NCI-H2029 (cell line): ENCODE measurements around the gene ANKRD33B.
A peak's percentile ranks its signal among the peaks of the same experiment; 100 is the strongest.

Experiments
- DNase-seq: peaks from one replicate; lab custom pipeline; 2025; lab: John Stamatoyannopoulos, UW

Gene ANKRD33B

DNA sequence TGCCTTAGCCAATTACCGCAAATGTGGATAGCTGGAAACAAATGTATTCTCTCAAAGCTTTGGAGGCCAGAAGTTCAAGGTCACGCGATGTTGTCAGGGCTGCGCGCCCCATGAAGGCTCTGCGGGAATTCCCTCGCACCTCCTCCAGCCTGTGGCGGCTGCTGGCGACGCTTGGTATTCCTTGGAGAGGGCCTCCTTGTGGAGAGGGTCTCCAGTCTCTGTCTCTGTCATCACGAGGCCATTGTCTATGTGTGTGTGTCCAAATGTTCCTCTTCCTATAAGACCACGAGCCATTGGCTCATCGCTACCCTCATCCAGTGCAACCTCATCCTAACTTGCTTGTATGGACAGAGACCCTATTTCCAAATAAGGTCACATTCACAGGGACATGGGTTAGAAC, 97.5 kb downstream of the ANKRD33B start:
- DNase-seq = no peak

DNA sequence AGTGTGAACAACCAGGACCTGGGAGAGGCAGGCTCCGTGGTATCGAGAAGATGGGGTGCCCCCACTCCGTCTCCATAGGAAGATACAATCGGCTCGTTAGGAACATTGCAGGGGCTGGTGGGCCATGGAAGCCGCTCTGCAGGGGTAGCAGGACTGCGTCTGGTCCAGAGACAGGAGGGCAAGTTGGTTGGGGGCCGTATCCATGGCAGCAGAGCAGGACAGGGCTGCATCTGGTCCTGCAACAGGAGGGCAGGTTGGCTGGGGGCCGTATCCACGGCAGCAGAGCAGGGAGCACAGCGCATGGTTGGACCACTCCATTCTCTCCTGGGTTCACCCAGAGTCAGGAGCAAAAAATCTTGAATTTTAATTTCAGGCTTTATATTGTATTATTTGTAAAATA, 98.2 kb downstream of the ANKRD33B start:
- DNase-seq = no peak

DNA sequence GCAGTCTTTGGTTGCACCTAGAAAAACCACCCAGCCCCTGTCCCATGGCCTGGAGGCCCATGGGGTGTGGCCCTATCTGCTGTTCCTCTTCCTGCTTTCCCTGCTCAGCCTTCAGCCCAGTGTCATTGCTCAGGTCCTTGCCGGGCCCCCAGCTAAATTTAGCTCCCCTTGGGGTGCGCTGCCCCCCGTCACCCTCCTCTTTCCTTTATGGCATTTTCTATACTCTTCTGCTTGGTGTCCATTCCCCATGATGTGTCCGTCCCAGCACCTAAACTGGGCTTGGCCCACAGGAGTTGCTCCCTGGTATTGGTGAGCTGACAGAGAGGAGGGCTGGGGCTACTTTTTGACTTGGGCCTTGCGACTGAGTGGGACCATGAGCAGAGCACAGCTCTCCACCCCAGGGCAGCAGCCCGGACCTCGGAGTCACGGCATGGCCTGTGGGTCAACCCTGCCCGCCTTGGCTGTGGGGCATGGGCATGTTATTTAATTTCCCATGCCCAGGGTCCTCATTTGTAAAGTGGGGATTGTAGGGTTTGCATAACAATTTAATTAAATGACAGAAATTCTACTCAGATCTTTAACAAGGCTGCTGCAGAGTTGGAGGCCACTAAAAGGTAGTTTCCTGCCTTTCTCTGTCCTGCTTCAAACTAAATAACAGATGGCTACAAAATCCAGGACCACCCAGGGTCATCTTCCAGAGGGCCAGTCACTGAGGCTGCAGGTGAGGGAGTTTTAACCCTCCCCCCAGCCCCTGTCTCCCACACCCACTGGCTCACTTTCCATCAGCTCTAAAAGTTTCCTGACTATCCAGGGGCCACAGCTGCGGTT, 99.0 kb downstream of the ANKRD33B start:
- DNase-seq = no peak

DNA sequence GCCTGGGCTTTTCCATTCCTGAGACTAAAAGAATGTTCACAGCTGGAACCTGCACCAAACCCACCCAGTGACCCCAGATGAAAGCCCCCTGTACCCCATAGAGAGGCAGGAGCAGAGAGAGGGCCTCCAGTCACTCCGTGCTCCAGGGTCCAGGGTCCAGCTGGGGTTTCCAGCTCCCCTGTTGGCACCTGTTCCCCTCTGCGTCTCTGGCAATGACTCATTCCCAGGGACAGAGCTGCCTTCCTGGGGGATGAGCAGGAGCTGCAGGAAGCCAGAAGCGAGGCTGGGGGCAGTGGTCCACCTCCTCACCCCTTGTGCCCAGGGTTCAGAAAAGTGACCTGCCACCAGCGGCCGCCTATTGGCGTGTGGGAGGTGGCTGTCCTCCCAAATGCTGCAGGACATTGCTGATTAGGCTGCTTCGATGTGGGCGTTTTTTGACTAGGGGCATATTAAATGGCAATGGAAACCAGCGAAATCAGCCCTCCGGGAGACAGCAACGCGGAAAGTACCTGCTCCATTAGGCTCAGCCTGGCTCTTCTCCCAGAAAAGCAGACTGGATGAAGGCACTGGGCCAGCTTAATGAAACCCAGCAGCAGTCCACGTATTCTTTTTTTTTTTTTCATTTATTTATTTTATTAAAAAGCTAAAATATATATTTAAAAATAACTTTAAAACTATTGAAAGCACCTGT, 99.8 kb downstream of the ANKRD33B start:
- DNase-seq = peak; percentile 26

DNA sequence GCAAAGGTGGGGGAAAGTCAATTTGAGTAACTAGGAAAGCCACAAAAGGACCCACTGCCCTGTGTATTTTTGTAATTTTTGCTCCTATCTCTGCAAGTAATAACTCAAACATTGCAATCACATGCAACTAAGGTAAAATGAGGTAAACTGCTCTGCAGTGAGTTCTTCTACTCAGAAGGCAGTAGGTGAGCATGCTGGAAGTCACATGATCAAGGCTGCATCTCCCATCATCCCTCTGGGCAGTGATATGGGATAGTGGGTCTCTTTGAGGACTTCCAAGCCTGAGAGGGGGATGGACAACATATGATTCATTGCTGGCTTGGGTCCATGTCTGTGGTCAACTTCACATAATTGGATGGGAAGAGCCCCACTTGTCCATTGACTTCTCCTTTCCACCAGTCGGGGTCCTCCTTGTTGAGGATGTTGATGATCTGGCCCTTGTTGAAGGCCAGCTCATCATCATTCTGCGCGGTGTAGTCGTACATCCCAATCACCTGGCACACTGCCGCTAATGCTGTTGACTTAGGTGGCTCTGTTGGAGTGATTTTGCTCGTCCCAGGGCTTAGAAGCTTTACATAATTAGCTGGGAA, 100.4 kb downstream of the ANKRD33B start:
- DNase-seq = peak; percentile 84

DNA sequence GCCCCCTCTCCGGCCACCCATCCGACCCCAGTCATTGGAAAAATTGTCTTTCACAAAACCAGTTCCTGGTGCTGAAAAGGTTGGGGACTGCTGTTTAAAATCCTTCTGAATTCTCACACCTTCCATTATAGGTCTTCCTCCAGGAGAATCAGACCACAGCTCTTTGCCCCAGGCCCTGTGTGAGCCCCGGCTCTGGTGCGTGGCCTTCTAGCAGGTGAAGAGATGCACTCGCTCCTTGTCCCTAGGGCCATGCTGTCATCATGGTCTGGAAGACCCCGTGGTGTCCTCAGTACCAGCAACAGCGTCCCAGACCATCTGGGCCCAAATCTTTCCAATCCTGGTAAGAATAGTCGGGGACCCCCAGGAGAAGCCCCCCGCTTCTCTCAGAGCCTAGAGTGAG, 101.9 kb downstream of the ANKRD33B start:
- no peak for DNase-seq

DNA sequence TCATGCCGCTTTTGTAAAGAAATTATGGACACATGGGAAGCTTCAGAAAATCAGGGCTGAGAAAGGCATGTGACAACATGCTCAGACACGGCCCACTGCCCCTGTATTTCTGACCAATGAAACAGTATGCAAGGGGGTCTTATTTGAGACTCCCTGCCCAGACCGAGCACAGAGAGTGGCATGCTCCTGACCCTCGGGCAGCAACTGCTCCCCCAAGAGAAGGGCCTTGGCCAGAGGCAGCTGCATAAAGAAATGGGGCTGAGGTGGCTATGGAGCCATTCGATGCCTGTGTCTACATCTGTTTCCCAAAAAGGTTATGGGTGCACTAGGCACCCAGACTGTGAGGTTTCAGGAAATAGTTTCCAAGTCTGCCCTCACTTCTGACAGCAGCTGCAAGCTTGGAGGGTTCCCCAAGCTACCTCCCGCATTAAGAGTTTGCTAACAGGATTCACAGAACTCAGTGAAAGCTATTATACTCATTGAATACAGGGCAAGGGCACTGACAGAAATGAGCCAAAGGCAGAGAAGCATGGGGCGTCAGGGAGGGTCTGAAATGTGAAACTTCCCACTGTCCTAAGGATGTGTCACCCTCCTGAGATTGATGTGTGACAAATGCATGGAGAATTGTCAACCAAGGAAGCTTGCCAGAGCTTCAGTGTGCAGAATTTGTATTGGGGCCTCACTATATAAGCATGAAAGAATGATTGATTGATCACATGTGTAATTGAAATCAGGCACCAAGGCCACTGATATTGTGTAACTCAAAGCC, 102.8 kb downstream of the ANKRD33B start:
- no peak for DNase-seq

DNA sequence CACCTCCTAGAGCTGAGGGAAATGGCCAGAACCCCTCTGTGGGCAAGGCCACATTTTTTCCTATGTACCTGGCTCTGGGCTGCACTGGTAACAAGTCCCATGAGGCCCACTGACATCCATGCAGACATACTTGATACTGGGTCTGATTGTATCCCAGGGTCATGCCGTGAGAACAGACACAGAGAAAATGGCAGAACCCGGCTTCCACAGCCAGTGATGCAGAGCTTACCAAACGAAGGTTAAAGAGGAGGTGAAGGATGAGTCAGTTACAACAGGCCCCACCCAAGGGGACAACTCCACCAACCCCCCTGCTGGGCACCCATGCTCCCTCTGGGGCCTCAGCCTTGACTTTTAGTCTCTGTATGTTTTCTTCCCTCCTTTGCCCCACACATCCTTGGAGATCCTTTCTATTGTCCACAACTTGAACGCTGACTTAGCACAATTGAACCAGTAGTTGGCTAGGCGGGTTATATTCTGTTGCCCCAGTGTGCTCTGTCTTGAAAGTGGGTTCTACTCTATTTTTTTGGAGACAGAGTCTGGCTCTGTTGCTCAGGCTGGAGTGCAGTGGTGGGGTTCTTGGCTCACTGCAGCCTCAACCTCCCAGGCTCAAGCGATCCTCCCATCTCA, 103.7 kb downstream of the ANKRD33B start:
- no peak for DNase-seq

DNA sequence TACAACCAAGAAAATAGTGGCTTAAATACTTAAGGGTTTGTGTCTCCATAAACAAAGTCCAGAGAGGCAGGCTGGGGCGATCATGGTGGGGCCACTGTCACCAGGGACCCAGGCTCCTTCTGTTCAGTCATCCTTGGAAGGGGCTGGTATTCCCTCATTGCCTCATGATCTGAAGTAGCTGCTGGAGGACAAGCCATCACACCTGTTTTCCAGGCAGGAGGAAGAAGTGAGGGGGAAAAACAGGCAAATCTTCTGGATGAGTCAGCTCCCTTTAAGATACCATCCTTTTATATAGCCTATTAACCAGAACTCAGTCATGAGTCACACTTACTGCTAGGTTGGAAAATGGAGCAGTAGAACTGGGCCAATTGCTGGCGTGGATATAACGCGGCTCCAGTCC, 104.8 kb downstream of the ANKRD33B start:
- DNase-seq = no peak

DNA sequence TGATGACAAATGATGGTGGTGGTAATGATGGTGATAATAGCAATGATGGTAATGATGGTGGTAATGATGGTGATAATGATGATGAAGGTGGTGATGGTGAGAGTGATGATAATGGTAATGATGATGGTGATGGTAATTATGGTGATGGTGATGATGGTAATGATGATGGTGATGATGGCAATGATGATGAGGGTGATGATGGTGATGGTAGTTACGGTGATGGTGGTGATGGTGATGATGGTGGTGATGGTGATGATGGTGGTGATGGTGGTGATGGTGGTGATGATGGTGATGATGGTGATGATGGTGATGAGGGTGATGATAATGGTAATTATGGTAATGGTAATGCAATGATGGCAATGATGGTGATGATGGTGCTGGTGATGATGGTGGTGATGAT, 106.1 kb downstream of the ANKRD33B start:
- no peak for DNase-seq

DNA sequence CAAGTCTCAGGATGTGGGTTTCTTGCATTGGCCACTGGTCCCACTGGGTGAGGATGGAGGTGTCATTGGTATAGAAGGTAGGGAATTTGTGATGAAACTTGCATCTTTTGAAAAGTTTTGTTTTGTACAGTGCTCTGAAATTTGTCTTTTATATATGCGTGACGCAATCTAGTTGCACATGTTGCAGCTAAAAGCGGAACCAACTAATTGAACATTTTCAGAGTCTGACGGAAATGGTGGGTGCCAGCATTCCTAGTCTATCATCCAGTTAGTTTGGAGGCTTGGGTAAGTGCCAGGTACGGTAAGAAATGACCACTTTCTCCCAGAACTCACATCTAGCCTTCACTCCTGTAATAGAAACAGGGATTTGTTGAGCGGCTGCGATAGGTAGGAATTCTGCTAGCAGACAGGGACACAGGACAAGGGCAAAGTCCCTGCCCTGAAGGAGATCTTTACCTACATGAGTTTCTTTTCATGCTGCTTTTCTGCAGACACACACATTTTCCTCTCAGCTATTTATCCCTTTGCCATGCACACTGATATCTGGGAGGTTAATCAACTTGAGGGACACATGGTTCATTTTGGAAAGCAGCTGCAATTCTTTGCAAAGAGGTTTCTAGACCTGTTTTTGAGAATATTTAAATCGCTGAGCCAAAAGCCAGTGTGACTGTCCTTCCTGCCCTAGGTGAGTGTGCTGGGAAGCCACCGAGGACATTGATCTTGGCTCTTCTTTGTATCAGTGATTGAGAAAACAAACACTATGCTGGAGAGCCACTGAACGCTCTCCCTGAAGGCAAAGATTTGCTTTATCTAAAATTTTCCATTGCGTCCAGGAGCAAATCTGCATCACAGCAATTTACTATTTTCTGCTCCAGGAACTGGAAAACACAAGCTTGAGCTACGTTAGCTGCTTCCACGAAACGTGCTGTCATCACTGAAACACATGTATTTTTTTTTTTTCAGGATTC, 107.5 kb downstream of the ANKRD33B start:
- no peak for DNase-seq

DNA sequence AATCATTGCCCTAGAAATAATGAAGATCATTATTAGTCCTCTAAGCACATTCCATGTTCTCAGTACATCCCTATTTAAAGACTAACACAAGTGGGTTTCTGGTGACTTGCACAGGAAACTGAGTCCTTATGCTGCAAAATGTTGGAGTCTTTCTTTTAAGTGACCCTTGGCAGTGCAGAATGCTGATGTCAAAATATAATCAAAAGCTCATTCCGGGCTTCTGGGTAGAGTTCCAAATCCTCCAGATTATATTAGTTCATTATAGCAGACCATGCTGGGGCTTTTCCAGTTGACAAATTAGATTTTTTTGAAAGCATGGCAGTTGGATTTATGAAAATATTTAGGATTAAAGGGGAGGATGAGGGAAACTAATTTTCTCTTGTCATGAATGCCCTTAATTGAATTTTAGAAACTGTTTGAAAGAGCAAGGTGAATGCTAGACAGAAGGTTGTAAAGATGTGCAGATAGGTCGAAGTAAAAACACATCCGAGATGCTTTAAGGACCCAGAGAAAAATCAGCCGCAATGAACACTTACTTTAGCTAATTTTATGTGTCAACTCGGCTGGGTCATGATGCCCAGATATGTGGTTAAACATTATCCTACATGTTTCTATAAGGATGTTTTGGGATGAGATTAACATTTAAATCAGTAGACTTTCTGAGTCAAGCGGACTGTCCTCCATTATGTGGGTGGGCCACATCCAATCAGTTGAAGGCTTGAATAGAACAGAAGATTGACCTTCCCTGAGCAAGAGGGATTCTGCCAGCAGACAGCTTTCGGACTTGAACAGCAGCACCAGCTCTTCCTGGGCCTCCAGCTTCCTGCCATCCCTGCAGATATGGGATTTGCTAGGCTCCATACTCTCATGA, 108.5 kb downstream of the ANKRD33B start:
- DNase-seq = no peak

DNA sequence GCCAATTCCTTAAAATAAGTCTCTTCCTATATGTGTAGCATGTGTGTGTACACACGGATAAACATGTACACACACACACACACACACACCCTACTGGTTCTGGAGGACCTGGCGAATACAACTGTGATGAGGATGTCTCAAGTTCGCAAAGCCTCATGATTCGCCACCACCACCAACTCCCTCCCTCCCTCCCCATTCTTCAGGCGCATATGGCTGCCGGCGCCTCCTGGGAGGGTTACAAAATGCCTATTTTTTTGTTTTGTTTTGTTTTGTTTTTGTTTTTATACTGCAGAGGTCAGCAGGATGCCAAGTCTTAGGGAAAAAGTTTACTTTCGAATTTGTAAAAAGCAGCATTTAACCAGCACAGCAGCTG, 109.1 kb downstream of the ANKRD33B start:
- DNase-seq = no peak

DNA sequence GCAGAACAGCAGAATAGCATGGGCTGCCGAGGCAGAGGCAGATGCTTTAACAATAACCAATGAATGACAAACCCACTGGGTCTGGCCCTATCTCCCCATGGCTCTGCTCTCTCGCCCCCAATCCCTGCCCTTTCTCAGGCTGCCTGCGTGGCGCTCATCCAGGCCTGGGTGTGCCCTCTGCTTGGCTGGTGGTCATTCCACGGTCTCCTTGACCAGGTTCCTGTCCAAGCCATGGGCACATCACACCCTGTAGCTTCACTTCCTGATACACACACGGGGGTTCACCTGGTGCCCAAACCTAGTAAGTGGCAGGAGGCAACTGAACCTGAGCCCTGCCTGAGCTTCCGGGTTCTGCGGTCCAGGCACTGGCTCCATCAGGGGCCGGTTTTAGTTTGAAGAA, 109.5 kb downstream of the ANKRD33B start:
- no peak for DNase-seq

DNA sequence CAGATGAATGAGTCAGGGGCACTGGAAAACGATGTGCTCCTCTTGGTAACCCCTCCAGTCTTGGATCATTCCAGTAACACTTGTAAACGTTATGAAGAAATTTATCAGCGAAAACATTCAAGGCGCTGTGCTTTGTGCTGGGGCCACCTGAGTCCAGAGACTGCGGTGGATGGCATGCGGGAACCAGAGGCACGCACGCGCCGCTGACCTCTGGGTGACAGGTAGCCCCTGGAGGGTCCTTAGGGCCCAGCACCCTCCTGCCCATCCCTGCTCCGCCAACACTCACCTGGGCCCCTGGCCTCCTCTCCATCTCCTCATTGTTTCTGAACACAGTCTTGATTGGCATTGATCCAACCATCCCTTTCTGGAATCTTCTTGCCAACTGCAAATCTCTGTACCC, 110.2 kb downstream of the ANKRD33B start:
- DNase-seq = no peak

DNA sequence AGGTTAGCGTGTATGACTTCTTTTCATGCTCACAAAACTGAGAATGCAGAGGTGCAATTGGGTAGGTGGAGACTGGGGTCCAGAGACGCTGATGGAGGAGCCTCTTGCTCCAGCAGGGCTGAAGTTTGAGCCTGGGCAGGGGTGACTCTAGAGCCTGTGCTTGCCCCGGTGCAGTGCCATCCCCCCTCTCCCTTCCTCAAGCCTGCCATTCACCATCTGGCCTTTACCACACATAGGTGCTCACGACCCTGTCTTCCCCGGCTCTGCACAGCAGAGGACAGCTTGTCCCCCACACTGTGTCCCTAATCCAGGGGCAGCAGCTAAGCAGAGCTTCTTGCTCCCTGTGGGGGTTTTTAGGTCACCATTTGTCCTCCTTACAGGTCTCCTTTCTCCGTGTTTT, 110.7 kb downstream of the ANKRD33B start:
- DNase-seq = no peak

DNA sequence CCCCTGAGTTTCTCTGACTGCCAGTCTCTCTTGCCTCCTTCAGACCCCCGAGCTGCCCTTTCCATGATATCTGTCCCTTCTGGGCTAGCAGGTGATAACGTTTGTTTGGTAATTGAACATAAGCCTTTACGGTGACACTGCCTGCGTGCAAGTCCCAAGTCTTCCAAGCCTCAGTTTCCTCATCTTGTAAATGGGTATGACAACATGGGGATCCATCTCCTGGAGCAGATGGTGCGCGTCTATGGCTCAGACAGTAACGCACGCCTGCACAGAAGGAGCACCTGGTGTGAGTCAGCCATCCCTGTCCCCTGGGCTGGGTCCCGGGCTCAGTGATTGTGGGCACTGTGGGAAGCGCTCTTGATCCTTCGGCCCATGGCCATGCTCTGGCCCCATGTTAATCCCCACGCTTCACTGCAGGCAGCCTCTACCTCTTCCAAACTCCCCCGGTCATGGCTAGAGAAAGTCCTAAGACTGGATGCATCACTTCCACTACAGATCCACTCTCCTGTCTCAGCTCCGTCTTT, 111.4 kb downstream of the ANKRD33B start:
- DNase-seq = no peak

DNA sequence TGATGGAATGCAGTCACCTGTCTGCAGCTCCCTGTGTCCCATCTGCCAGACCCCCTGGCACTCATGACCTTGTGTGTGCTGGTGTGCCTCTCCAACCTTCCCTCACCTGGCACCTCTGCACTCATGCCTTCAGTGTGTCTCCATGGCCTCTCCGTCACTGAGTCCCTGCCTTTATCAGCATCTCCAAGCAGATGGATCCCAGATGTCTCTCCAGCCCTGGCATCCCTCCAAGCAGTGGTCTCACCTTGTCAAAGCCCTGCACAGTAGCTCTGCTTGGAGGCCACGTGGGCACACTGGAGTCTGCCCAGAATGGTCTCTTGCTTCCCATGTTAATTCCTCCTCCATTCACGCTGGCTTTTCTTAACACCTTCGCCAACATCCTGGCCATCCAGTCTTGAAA, 112.4 kb downstream of the ANKRD33B start:
- DNase-seq = no peak

DNA sequence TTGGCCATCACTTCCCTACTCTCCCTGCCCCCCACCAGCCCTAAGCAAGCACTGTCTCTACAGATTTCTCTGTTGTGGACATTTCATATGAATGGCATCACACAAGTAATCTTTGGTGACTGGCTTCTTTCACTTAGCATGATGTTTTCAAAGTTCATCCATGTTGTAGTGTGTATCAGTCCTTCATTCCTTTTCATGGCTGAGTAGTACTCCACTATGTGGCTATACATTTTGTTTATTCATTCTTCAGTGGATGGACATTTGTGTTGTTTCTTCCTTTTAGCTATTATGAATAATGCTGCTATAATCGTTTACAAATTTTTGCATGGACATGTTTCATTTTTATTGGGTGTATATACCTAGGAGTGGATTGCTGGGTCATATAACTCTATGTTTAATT, 113.1 kb downstream of the ANKRD33B start:
- no peak for DNase-seq

DNA sequence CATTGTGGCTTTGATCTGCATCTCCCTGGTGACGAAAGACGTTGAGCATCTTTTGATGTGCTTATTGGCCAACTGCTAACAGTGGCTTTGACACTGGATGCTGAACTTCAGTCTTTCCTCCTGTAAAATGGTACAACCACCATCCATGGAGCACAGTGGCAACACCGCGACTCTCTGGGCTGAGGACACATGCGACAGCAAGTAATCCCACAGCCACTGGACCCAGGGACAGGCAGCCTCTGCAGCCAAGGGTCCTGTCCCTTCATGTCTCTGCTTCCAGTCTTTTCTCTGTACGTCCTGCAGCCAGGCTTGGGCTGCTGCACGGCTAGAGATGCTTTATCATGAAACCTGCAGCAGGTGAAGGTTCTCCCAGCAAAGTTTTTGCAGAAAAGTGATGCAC, 113.7 kb downstream of the ANKRD33B start:
- DNase-seq = no peak
